HUES48 (cell line): ENCODE data around the gene LTBR.
A peak's percentile ranks its signal among the peaks of the same experiment; 100 is the strongest.

Experiments
- H3K27ac ChIP-seq: one replicate; pipeline ENCODE4 v1.7.0; 2013; ENCODE audit warnings: low read depth, low read length, inconsistent platforms
- H3K27me3 ChIP-seq: 2 replicates; pipeline ENCODE4 v1.6.1; 2013; ENCODE audit warnings: mild to moderate bottlenecking, low read length; ENCODE audit not compliant: control insufficient read depth, insufficient read depth
- H3K36me3 ChIP-seq: 2 replicates; pipeline ENCODE4 v1.6.1; 2013; ENCODE audit warnings: low read length; ENCODE audit not compliant: control insufficient read depth, insufficient read depth
- H3K4me1 ChIP-seq: 2 replicates; pipeline ENCODE4 v1.6.1; 2013; ENCODE audit warnings: mild to moderate bottlenecking, low read length; ENCODE audit not compliant: control insufficient read depth, insufficient read depth
- H3K4me3 ChIP-seq: 2 replicates; pipeline ENCODE4 v1.5.1; 2013; ENCODE audit warnings: mild to moderate bottlenecking, low read depth, low read length
- H3K9ac ChIP-seq: 2 replicates; pipeline ENCODE4 v1.6.1; 2013; ENCODE audit warnings: mild to moderate bottlenecking, low read depth, low read length, moderate library complexity
- H3K9me3 ChIP-seq: 2 replicates; pipeline ENCODE4 v1.6.1; 2013; ENCODE audit warnings: low read length; ENCODE audit not compliant: control insufficient read depth, insufficient read depth

Gene LTBR

GRCh38 chr12:6370994-6371754, 12.8 kb upstream of the LTBR start:
- H3K4me3 ChIP-seq, result peak overlapping the region; percentile 46; the same call in 1 of the 2 replicates
- no peaks in the 10 kb centered on the region for H3K9me3 ChIP-seq
- peaks cover 12% of the 10 kb centered on the region for H3K36me3 ChIP-seq
- H3K9ac ChIP-seq, result peak overlapping the region; percentile 50
- H3K27me3 ChIP-seq, result no peaks in the 10 kb centered on the region
- peak overlapping the region; percentile 94 for H3K27ac ChIP-seq
- peaks cover 36% of the 10 kb centered on the region for H3K4me1 ChIP-seq

- Histone ChIP-seq H3K9me3 (no peaks in the 10 kb centered on the region), H3K27ac (peak overlapping the region; percentile 88), H3K27me3 (no peaks in the 10 kb centered on the region), H3K36me3 (peaks cover 4% of the 10 kb centered on the region; the same call in 1 of the 2 replicates), H3K4me1 (peaks cover 50% of the 10 kb centered on the region), H3K9ac (peak overlapping the region; percentile 38; the same call in 1 of the 2 replicates), H3K4me3 (peak overlapping the region; percentile 75)
Measured at GRCh38 chr12:6372403-6373003, 11.5 kb upstream of the LTBR start.

- Histone ChIP-seq H3K4me3 (peak overlapping the region; percentile 75), H3K4me1 (peaks cover 53% of the 10 kb centered on the region)
Measured at GRCh38 chr12:6373022-6373787, 10.8 kb upstream of the LTBR start.

GRCh38 chr12:6374028-6374785, 9.8 kb upstream of the LTBR start:
- Histone ChIP-seq H3K4me1 (peaks cover 50% of the 10 kb centered on the region), H3K36me3 (peaks cover 4% of the 10 kb centered on the region; the same call in 1 of the 2 replicates), H3K27me3 (no peaks in the 10 kb centered on the region), H3K9ac (peak overlapping the region; percentile 47; the same call in 1 of the 2 replicates), H3K9me3 (no peaks in the 10 kb centered on the region), H3K27ac (peak overlapping the region; percentile 79), H3K4me3 (peak overlapping the region; percentile 75)

More at GRCh38 chr12:6373022-6373787, 10.8 kb upstream of the LTBR start:
- Histone ChIP-seq H3K9me3 (no peaks in the 10 kb centered on the region), H3K27me3 (no peaks in the 10 kb centered on the region), H3K36me3 (peaks cover 4% of the 10 kb centered on the region; the same call in 1 of the 2 replicates), H3K9ac (peak overlapping the region; percentile 38; the same call in 1 of the 2 replicates), H3K27ac (peak overlapping the region; percentile 88)

- Histone ChIP-seq H3K9me3 (no peaks in the 10 kb centered on the region), H3K27ac (peak overlapping the region; percentile 79), H3K4me1 (peaks cover 50% of the 10 kb centered on the region), H3K9ac (peak overlapping the region; percentile 46; the same call in 1 of the 2 replicates), H3K36me3 (peaks cover 4% of the 10 kb centered on the region; the same call in 1 of the 2 replicates), H3K27me3 (no peaks in the 10 kb centered on the region), H3K4me3 (peak overlapping the region; percentile 75)
Measured at GRCh38 chr12:6374786-6375160, 9.2 kb upstream of the LTBR start.

- Histone ChIP-seq H3K27ac (peak within 1 kb of the TSS; percentile 86), H3K9ac (peak within 1 kb of the TSS; percentile 76), H3K27me3 (no peaks in the 10 kb centered on the region), H3K36me3 (0 out of 2 replicates have a peak, but pooled peaks cover under 1% of the 10 kb centered on the region), H3K4me3 (peak within 1 kb of the TSS; percentile 75), H3K9me3 (no peaks in the 10 kb centered on the region), H3K4me1 (peaks cover 43% of the 10 kb centered on the region)
Measured at GRCh38 chr12:6375269-6376078, 8.5 kb upstream of the LTBR start, which contains the start of gene SCNN1A. SCNN1A (minus strand) TSS chr12:6375563; CDS start chr12:6374783, 780 bp downstream.

- Histone ChIP-seq H3K4me3 (peak overlapping the region; percentile 75), H3K9ac (peak overlapping the region; percentile 76), H3K4me1 (peaks cover 38% of the 10 kb centered on the region)
Measured at GRCh38 chr12:6376079-6376869, 7.7 kb upstream of the LTBR start.

GRCh38 chr12:6376870-6377666, 6.9 kb upstream of the LTBR start:
- no peaks in the 10 kb centered on the region for H3K36me3 ChIP-seq
- peak overlapping the region; percentile 75; the same call in 1 of the 2 replicates for H3K4me3 ChIP-seq
- H3K9ac ChIP-seq, result peak overlapping the region; percentile 23; the same call in 1 of the 2 replicates
- H3K27ac ChIP-seq, result peak overlapping the region; percentile 86
- H3K9me3 ChIP-seq, result no peaks in the 10 kb centered on the region
- H3K27me3 ChIP-seq, result peaks cover under 1% of the 10 kb centered on the region
- H3K4me1 ChIP-seq, result peaks cover 38% of the 10 kb centered on the region

More at GRCh38 chr12:6376079-6376869, 7.7 kb upstream of the LTBR start:
- H3K36me3 ChIP-seq, result no peaks in the 10 kb centered on the region
- H3K27me3 ChIP-seq, result no peaks in the 10 kb centered on the region
- H3K9me3 ChIP-seq, result no peaks in the 10 kb centered on the region
- peak overlapping the region; percentile 86 for H3K27ac ChIP-seq

- no peak overlapping the region for H3K27ac ChIP-seq
- peaks cover 38% of the 10 kb centered on the region for H3K4me1 ChIP-seq
Measured at GRCh38 chr12:6377667-6377994, 6.3 kb upstream of the LTBR start.

More at GRCh38 chr12:6377667-6377994, 6.3 kb upstream of the LTBR start:
- Histone ChIP-seq H3K36me3 (no peaks in the 10 kb centered on the region), H3K4me3 (no peak overlapping the region), H3K27me3 (peaks cover 6% of the 10 kb centered on the region), H3K9me3 (no peaks in the 10 kb centered on the region), H3K9ac (no peak overlapping the region)
